Activated CD4-positive, alpha-beta T cell treated with anti-CD3 and anti-CD28 coated beads, Interleukin-2, amount 10 ng/mL, durations not matched to agents 7 days and 5 days (primary cell): Measurements from ENCODE around the gene MAPT. TPM values are rescaled to one million over a fixed set of nuclear protein-coding genes. Genes with fewer than 3 reads are reported as not detected.
"Not testable (repeated sequence)": the region's sequence is repeated elsewhere in the genome, so short reads cannot be mapped to it uniquely, and the experiment has no call there.

Experiments
- CTCF ChIA-PET: fragments of 350-600 bp; sonication (Branson Sonifier 250); formaldehyde crosslinking; loops from one replicate; lab custom pipeline; 2021; ENCODE audit warnings: antibody characterized with exemption; lab: Charles Lee
- POLR2A ChIA-PET: fragments of 350-600 bp; sonication (Branson Sonifier 250); formaldehyde crosslinking; loops from one replicate; lab custom pipeline; 2021; ENCODE audit warnings: antibody characterized with exemption; lab: Charles Lee
- DNase-seq: peaks from one replicate; pipeline ENCODE4 v3.0.0-alpha.2; 2020
- H3K27ac Mint-ChIP-seq: one replicate; pipeline ENCODE4 v1.8.0; 2021; ENCODE audit warnings: mild to moderate bottlenecking, moderate library complexity, mixed read lengths
- H3K27me3 Mint-ChIP-seq: one replicate; pipeline ENCODE4 v1.8.0; 2021; ENCODE audit warnings: mixed read lengths
- H3K36me3 Mint-ChIP-seq: one replicate; pipeline ENCODE4 v1.8.0; 2021; ENCODE audit warnings: low read depth, mixed read lengths
- H3K4me1 Mint-ChIP-seq: one replicate; pipeline ENCODE4 v1.8.0; 2021; ENCODE audit warnings: mixed read lengths
- H3K4me3 Mint-ChIP-seq: one replicate; pipeline ENCODE4 v1.8.0; 2021; ENCODE audit warnings: mild to moderate bottlenecking, moderate library complexity, mixed read lengths
- H3K9me3 Mint-ChIP-seq: one replicate; pipeline ENCODE4 v1.8.0; 2021; ENCODE audit warnings: mixed read lengths
- total RNA-seq, 2 experiments: library from RNA; stranded (reverse); gene quantifications; one replicate each; pipeline ENCODE4 v1.2.3, GENCODE V29; 2021

Gene MAPT
- total RNA-seq, 2 experiments from 2014 or later: 0.12 to 0.46 TPM

- Mint-ChIP-seq H3K4me3 (no peak overlapping the region), H3K27me3 (peaks cover 17% of the 10 kb centered on the region), H3K9me3 (no peaks in the 10 kb centered on the region), H3K4me1 (no peaks in the 10 kb centered on the region), H3K27ac (no peak overlapping the region), H3K36me3 (no peaks in the 10 kb centered on the region)
- no peak for DNase-seq
- ChIA-PET CTCF (interaction anchor here (0.6 to 0.8 kb wide), 2 partner anchors 22 to 104 kb away, joined by 3 read pairs; no protein-coding TSS in a partner anchor), POLR2A (no interaction called here)
Observed at GRCh38 chr17:45955326-45955725, 61.0 kb downstream of the MAPT start.

- no peaks in the 10 kb centered on the region for H3K9me3 Mint-ChIP-seq
- no peak for DNase-seq
- peaks cover 2% of the 10 kb centered on the region for H3K4me1 Mint-ChIP-seq
- ChIA-PET CTCF (no interaction called here), POLR2A (no interaction called here)
- H3K36me3 Mint-ChIP-seq: no peaks in the 10 kb centered on the region
- H3K4me3 Mint-ChIP-seq: no peak overlapping the region
- no peak overlapping the region for H3K27ac Mint-ChIP-seq
- peaks cover 11% of the 10 kb centered on the region for H3K27me3 Mint-ChIP-seq
Observed at GRCh38 chr17:45956090-45956489, 61.7 kb downstream of the MAPT start.

GRCh38 chr17:45956746-45957145, 62.4 kb downstream of the MAPT start:
- H3K4me3 Mint-ChIP-seq, H3K4me1 Mint-ChIP-seq, H3K36me3 Mint-ChIP-seq, POLR2A ChIA-PET, H3K9me3 Mint-ChIP-seq, H3K27ac Mint-ChIP-seq, DNase-seq, CTCF ChIA-PET, H3K27me3 Mint-ChIP-seq: not testable (repeated sequence)

- Mint-ChIP-seq H3K27ac (no peak overlapping the region), H3K4me3 (no peak overlapping the region), H3K9me3 (no peaks in the 10 kb centered on the region), H3K36me3 (no peaks in the 10 kb centered on the region), H3K27me3 (peaks cover 5% of the 10 kb centered on the region), H3K4me1 (peaks cover 2% of the 10 kb centered on the region)
- CTCF ChIA-PET: interaction anchor here (1.2 to 1.4 kb wide), 2 partner anchors 9 to 22 kb away, joined by 3 read pairs; no protein-coding TSS in a partner anchor
- POLR2A ChIA-PET: no interaction called here
- DNase-seq: no peak
Observed at GRCh38 chr17:45958307-45958706, 64.0 kb downstream of the MAPT start.

- POLR2A ChIA-PET: no interaction called here
- peaks cover 2% of the 10 kb centered on the region for H3K4me1 Mint-ChIP-seq
Observed at GRCh38 chr17:45958994-45959665, 64.8 kb downstream of the MAPT start.

GRCh38 chr17:45960311-45960710, 66.0 kb downstream of the MAPT start:
- Mint-ChIP-seq H3K4me1 (peaks cover 2% of the 10 kb centered on the region), H3K27me3 (peaks cover 3% of the 10 kb centered on the region), H3K36me3 (no peaks in the 10 kb centered on the region), H3K4me3 (no peak overlapping the region), H3K27ac (no peak overlapping the region), H3K9me3 (no peaks in the 10 kb centered on the region)
- DNase-seq: no peak
- POLR2A ChIA-PET: no interaction called here
- CTCF ChIA-PET: no interaction called here

More at GRCh38 chr17:45958994-45959665, 64.8 kb downstream of the MAPT start:
- H3K9me3 Mint-ChIP-seq: no peaks in the 10 kb centered on the region
- no peak for DNase-seq
- no peaks in the 10 kb centered on the region for H3K36me3 Mint-ChIP-seq
- H3K27ac Mint-ChIP-seq: no peak overlapping the region
- CTCF ChIA-PET: interaction anchor here (1.4 kb wide), 1 partner anchor 10 kb away, joined by 3 read pairs; no protein-coding TSS in a partner anchor
- peaks cover 3% of the 10 kb centered on the region for H3K27me3 Mint-ChIP-seq
- no peak overlapping the region for H3K4me3 Mint-ChIP-seq

- H3K27ac Mint-ChIP-seq: no peak overlapping the region
- H3K36me3 Mint-ChIP-seq: no peaks in the 10 kb centered on the region
- DNase-seq: no peak
- ChIA-PET POLR2A (no interaction called here), CTCF (interaction anchor here (0.8 kb wide), 1 partner anchor 218 kb away, joined by 5 read pairs; no protein-coding TSS in a partner anchor)
- peaks cover 5% of the 10 kb centered on the region for H3K27me3 Mint-ChIP-seq
- H3K4me1 Mint-ChIP-seq: peaks cover 2% of the 10 kb centered on the region
- no peaks in the 10 kb centered on the region for H3K9me3 Mint-ChIP-seq
- H3K4me3 Mint-ChIP-seq: no peak overlapping the region
Observed at GRCh38 chr17:45961206-45961605, 66.9 kb downstream of the MAPT start.

GRCh38 chr17:45962221-45962972, 68.0 kb downstream of the MAPT start:
- H3K27me3 Mint-ChIP-seq: peaks cover 12% of the 10 kb centered on the region
- ChIA-PET POLR2A (no interaction called here), CTCF (no interaction called here)
- peaks cover 2% of the 10 kb centered on the region for H3K4me1 Mint-ChIP-seq
- H3K36me3 Mint-ChIP-seq: no peaks in the 10 kb centered on the region
- no peak overlapping the region for H3K27ac Mint-ChIP-seq
- H3K9me3 Mint-ChIP-seq: no peaks in the 10 kb centered on the region
- H3K4me3 Mint-ChIP-seq: no peak overlapping the region
- DNase-seq: no peak

GRCh38 chr17:45963283-45963682, 68.9 kb downstream of the MAPT start:
- no peak overlapping the region for H3K4me3 Mint-ChIP-seq
- H3K4me1 Mint-ChIP-seq: peaks cover 2% of the 10 kb centered on the region
- no peaks in the 10 kb centered on the region for H3K36me3 Mint-ChIP-seq
- CTCF ChIA-PET: no interaction called here
- H3K27me3 Mint-ChIP-seq: peaks cover 14% of the 10 kb centered on the region
- H3K27ac Mint-ChIP-seq: no peak overlapping the region
- DNase-seq: no peak
- H3K9me3 Mint-ChIP-seq: no peaks in the 10 kb centered on the region
- POLR2A ChIA-PET: no interaction called here

GRCh38 chr17:45963889-45964288, 69.5 kb downstream of the MAPT start:
- Mint-ChIP-seq H3K4me3 (no peak overlapping the region), H3K4me1 (peaks cover 2% of the 10 kb centered on the region), H3K27ac (no peak overlapping the region), H3K36me3 (no peaks in the 10 kb centered on the region), H3K27me3 (peaks cover 13% of the 10 kb centered on the region), H3K9me3 (no peaks in the 10 kb centered on the region)
- no peak for DNase-seq
- POLR2A ChIA-PET: no interaction called here
- CTCF ChIA-PET: no interaction called here

- no peak overlapping the region for H3K27ac Mint-ChIP-seq
- H3K9me3 Mint-ChIP-seq: no peaks in the 10 kb centered on the region
- ChIA-PET POLR2A (no interaction called here), CTCF (no interaction called here)
- DNase-seq: no peak
- no peak overlapping the region for H3K4me3 Mint-ChIP-seq
- no peaks in the 10 kb centered on the region for H3K36me3 Mint-ChIP-seq
- peaks cover 2% of the 10 kb centered on the region for H3K4me1 Mint-ChIP-seq
- H3K27me3 Mint-ChIP-seq: peaks cover 13% of the 10 kb centered on the region
Observed at GRCh38 chr17:45964634-45965033, 70.3 kb downstream of the MAPT start.

- Mint-ChIP-seq H3K27ac (no peak overlapping the region), H3K36me3 (no peaks in the 10 kb centered on the region), H3K4me3 (no peak overlapping the region), H3K4me1 (peaks cover under 1% of the 10 kb centered on the region), H3K27me3 (peaks cover 15% of the 10 kb centered on the region), H3K9me3 (no peaks in the 10 kb centered on the region)
- CTCF ChIA-PET: interaction anchor here (1.6 kb wide), 1 partner anchor 17 kb away, joined by 6 read pairs; no protein-coding TSS in a partner anchor
- DNase-seq: no peak
- POLR2A ChIA-PET: no interaction called here
Observed at GRCh38 chr17:45965812-45966211, 71.5 kb downstream of the MAPT start.

- Mint-ChIP-seq H3K36me3 (no peaks in the 10 kb centered on the region), H3K27me3 (peaks cover 15% of the 10 kb centered on the region), H3K9me3 (no peaks in the 10 kb centered on the region), H3K27ac (no peak overlapping the region), H3K4me3 (no peak overlapping the region), H3K4me1 (no peaks in the 10 kb centered on the region)
- POLR2A ChIA-PET: no interaction called here
- DNase-seq: no peak
- CTCF ChIA-PET: interaction anchor here (1.6 kb wide), 1 partner anchor 18 kb away, joined by 6 read pairs; no protein-coding TSS in a partner anchor
Observed at GRCh38 chr17:45966606-45967280, 72.4 kb downstream of the MAPT start.
